ENCODE measurements around the gene TAF3. TPM values are rescaled to one million over a fixed set of nuclear protein-coding genes. Genes with fewer than 3 reads are reported as not detected.

Gene TAF3
- total RNA-seq, 2 experiments from 2014 or later: 12.6 to 12.8 TPM

- CTCF ChIA-PET: no interaction called here
- peaks cover 70% of the 10 kb centered on the region for H3K27me3 Mint-ChIP-seq (ENCODE audit: low read depth)
- peaks cover 21% of the 10 kb centered on the region for H3K4me1 Mint-ChIP-seq (ENCODE audit: low read depth)
- no peak overlapping the region for H3K27ac Mint-ChIP-seq
- no peaks in the 10 kb centered on the region for H3K36me3 Mint-ChIP-seq (ENCODE audit: low read depth)
- no peaks in the 10 kb centered on the region for H3K9me3 Mint-ChIP-seq
- intact Hi-C loops (cut with micrococcal nuclease): no loop called here
- no peak for DNase-seq
- H3K4me3 Mint-ChIP-seq: peak overlapping the region; percentile 45
Observed at GRCh38 chr10:8035006-8035640, 216.8 kb downstream of the TAF3 start.

DNA sequence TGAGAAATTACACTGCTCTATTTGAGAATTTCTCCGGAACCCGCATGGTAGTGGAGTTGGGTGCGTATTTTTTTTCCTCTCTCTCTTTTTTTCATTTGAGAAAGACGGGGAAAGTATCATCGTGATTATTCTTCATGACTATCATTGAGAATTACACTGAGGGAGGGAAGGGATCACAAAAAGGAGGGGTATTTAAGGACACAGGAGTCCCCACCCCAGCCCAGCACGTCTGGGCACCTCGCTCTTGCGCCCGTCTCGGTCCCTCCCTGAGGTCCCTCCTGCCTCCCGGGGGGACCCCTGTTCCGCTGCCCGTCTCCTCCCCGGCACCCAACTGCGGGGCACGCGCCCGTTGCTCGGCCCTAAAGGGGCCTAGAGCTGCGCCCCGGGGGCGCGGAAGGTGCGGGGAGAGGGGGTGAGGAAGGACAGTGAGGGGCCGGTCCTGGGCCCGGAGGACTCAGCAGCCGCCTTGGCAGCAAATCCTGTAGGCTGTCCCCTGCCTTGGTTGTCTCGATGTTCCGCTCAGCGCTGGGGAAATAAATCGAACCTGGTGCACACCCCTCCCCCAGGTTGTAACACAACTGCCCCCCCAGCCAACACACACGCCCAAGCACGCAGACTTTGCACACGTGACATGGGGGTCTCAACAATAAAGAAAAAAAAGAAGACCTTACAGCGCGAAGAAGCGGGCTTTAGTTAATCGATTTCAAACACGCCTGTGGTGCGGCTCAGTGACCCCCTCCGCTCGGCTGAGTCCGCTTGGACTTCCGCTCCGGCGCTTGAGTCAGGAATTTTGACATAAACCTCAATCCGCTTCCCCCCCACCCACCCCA is 217.6 kb downstream of the TAF3 start:
- H3K4me3 Mint-ChIP-seq: peak overlapping the region; percentile 45
- H3K27ac Mint-ChIP-seq: no peak overlapping the region
- DNase-seq: no peak
- CTCF ChIA-PET: no interaction called here
- H3K4me1 Mint-ChIP-seq (ENCODE audit: low read depth): peaks cover 21% of the 10 kb centered on the region
- H3K9me3 Mint-ChIP-seq: no peaks in the 10 kb centered on the region
- H3K27me3 Mint-ChIP-seq (ENCODE audit: low read depth): peaks cover 77% of the 10 kb centered on the region
- intact Hi-C loops (cut with micrococcal nuclease): loop anchor here (2.0 kb wide), 1 partner anchor 15 kb away; no protein-coding TSS in a partner anchor
- no peaks in the 10 kb centered on the region for H3K36me3 Mint-ChIP-seq (ENCODE audit: low read depth)

DNA sequence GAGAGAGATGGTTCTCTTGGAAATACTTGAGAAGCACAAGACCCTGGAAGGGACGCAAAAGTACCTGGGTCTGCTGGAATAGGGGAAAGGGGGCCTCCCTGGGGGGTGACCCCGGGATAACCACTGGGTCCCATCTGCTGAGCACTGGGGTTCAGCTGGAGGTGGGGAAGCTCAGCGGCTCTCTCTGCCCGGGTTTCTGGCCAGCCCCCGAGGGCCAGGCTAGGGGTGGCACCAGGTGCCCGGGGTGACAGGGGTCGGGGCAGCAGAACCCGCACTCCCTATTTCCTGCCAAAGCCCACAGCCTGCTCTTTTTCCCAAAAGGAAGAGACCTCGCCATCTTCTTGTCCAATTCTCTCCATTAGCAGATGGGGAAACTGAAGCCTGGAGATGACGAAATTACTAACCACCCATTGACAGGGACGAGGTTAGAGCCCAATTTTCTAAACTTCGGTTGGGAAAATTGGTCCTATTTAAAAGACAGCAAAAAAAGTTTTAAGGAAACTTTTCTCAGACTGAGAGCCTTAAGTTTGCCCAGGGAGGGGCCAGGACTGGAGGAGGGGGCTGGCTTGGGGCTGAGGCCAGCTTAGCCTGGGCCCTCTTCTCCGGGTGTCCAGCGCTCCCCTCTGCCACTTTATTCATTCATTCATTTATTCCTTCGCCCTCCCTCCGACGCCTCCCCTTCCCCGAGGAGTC is 218.3 kb downstream of the TAF3 start:
- Mint-ChIP-seq H3K9me3 (no peaks in the 10 kb centered on the region), H3K4me3 (no peak overlapping the region), H3K4me1 (ENCODE audit: low read depth) (peaks cover 23% of the 10 kb centered on the region), H3K36me3 (ENCODE audit: low read depth) (no peaks in the 10 kb centered on the region), H3K27ac (no peak overlapping the region), H3K27me3 (ENCODE audit: low read depth) (peaks cover 81% of the 10 kb centered on the region)
- DNase-seq: no peak
- intact Hi-C loops (cut with micrococcal nuclease): loop anchor here (2.0 kb wide), 1 partner anchor 14 kb away; no protein-coding TSS in a partner anchor
- CTCF ChIA-PET: interaction anchor here (1.0 kb wide), 1 partner anchor 13 kb away, joined by 4 read pairs; no protein-coding TSS in a partner anchor

DNA sequence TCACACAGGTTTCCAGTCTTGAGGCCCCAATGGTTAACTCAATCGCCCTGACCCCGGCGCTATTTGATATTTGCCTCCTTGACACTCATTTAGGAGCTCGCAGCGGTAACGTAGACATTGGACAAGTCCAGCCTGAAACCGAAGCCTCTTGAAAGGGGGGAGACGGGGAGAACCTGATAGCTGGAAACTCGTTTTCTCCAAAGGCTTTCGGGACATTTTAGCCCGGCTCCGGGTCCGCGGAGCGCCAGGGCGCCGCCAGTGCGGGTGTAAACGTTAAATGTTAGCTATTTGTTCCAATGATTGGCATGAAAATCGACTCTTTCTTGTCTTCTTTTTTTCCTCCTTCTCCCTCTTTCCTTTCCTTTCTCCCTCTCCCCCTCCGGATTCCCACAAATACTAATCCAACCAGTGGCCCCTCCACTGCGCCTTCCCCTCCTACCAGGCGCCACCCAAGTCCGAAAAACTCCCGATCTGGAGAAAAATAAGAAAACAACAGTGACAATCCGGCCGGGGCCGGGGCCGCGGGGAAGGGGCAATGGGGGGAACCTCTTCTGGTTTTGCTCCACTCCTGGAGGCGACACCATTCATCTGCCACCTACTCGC is 219.0 kb downstream of the TAF3 start:
- intact Hi-C loops (cut with micrococcal nuclease): loop anchor here (2.0 kb wide), 1 partner anchor 14 kb away; no protein-coding TSS in a partner anchor
- H3K4me1 Mint-ChIP-seq (ENCODE audit: low read depth): peaks cover 30% of the 10 kb centered on the region
- CTCF ChIA-PET: interaction anchor here (1.0 kb wide), 1 partner anchor 14 kb away, joined by 4 read pairs; no protein-coding TSS in a partner anchor
- DNase-seq: no peak
- H3K36me3 Mint-ChIP-seq (ENCODE audit: low read depth): no peaks in the 10 kb centered on the region
- H3K9me3 Mint-ChIP-seq: no peaks in the 10 kb centered on the region
- no peak overlapping the region for H3K4me3 Mint-ChIP-seq
- peaks cover 84% of the 10 kb centered on the region for H3K27me3 Mint-ChIP-seq (ENCODE audit: low read depth)
- H3K27ac Mint-ChIP-seq: no peak overlapping the region

DNA sequence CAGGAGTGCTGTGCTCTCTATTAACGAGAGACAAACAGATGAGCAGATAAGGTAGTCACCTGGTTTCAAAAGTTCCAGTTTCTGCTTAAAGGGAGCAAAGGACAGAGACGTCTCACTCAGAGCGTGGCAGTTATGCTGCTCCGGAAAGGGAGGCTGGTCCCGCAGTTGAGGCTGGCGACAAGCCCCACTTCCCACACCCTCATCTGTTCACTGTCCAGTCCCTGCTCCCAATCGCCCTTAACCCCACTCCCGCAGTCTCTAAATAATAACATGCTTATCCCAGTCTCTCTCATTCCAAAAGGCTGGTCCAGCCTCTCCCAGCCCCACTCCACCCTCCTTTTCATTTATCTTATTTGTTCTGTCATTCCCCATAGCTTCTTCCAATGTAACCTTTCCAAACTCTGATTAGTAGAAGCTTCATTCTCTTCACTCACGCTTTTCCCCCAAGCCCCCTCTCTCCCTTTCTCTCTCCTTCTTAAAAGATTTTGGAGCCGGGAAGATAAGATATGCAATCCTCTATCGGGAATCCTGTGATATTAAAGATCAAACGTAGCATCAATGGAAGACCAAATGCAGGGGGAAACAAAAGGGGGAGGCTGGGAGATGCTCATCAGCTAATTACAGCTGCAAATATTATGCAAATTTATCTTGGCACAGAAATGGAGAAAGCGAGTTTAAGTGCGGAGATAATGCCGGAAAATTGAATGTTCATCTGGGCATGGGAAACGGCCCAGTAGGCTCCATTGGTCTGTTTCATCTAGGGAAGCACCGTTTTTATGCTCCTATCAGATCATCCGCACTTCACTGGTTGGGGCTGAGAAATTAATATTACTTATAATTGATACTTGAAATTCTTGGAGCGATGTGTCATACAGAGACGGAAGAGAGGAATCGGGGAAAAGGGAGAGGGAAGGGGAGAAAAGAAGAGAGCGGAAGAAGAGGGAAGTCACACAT is 219.9 kb downstream of the TAF3 start:
- intact Hi-C loops (cut with micrococcal nuclease): loop anchor here (1.0 to 2.0 kb wide), 2 partner anchors 8 to 13 kb away; no protein-coding TSS in a partner anchor
- H3K36me3 Mint-ChIP-seq (ENCODE audit: low read depth): no peaks in the 10 kb centered on the region

GRCh38 chr10:8039321-8039881 is 221.1 kb downstream of the TAF3 start:
- H3K27me3 Mint-ChIP-seq (ENCODE audit: low read depth): peaks cover 86% of the 10 kb centered on the region
- H3K9me3 Mint-ChIP-seq: no peaks in the 10 kb centered on the region

More for the DNA sequence above, 219.9 kb downstream of the TAF3 start:
- Mint-ChIP-seq H3K4me1 (ENCODE audit: low read depth) (peaks cover 39% of the 10 kb centered on the region), H3K4me3 (no peak overlapping the region), H3K9me3 (no peaks in the 10 kb centered on the region), H3K27me3 (ENCODE audit: low read depth) (peaks cover 85% of the 10 kb centered on the region), H3K27ac (no peak overlapping the region)
- no peak for DNase-seq
- CTCF ChIA-PET: interaction anchor here (1.4 kb wide), 1 partner anchor 14 kb away, joined by 5 read pairs; no protein-coding TSS in a partner anchor

GRCh38 chr10:8040651-8041050 is 222.3 kb downstream of the TAF3 start:
- peaks cover 54% of the 10 kb centered on the region for H3K4me1 Mint-ChIP-seq (ENCODE audit: low read depth)
- intact Hi-C loops (cut with micrococcal nuclease): no loop called here
- H3K27ac Mint-ChIP-seq: no peak overlapping the region
- no peaks in the 10 kb centered on the region for H3K9me3 Mint-ChIP-seq
- no peak overlapping the region for H3K4me3 Mint-ChIP-seq
- H3K27me3 Mint-ChIP-seq (ENCODE audit: low read depth): peaks cover 89% of the 10 kb centered on the region
- CTCF ChIA-PET: interaction anchor here (0.7 kb wide), 1 partner anchor 218 kb away, joined by 3 read pairs; no protein-coding TSS in a partner anchor
- no peaks in the 10 kb centered on the region for H3K36me3 Mint-ChIP-seq (ENCODE audit: low read depth)
- DNase-seq: no peak

More at GRCh38 chr10:8039321-8039881, 221.1 kb downstream of the TAF3 start:
- Mint-ChIP-seq H3K27ac (no peak overlapping the region), H3K36me3 (ENCODE audit: low read depth) (no peaks in the 10 kb centered on the region), H3K4me3 (no peak overlapping the region), H3K4me1 (ENCODE audit: low read depth) (peaks cover 50% of the 10 kb centered on the region)
- intact Hi-C loops (cut with micrococcal nuclease): no loop called here
- CTCF ChIA-PET: interaction anchor here (1.4 kb wide), 1 partner anchor 13 kb away, joined by 5 read pairs; no protein-coding TSS in a partner anchor
- DNase-seq: no peak

DNA sequence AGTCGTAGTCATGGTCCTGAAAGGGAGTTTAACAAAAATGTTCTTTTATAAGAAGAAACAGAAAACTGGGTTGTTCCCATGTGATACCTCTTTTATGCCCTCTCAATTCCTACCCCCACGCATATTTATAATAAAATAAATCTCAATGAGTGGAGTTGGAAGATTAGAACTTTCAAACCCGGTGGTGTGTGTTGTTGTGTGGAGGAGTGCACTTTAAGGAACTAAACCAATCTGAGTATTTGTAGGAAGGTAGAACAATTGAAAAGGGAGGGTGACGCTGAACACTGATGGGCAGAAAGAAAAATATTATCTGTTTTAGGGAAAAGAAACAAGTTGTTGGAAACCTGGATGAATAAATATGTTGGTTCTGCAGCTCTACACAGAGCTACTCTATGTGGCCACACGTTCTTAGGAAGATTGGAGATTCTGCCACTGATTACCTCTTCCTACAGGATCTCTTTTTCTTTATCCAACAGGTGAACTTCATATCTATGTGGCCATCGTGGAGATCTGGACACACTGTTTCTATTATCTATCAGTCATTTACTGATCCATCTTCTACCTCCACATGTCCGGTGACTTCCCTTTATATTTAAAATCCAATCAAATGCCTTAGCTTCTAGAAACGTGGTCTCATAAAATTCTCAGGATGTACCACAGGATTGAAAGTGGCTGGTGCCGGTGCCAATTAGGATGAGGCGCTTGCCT is 223.1 kb downstream of the TAF3 start:
- H3K4me1 Mint-ChIP-seq (ENCODE audit: low read depth): peaks cover 58% of the 10 kb centered on the region
- intact Hi-C loops (cut with micrococcal nuclease): no loop called here
- DNase-seq: no peak
- H3K27ac Mint-ChIP-seq: no peak overlapping the region
- no peaks in the 10 kb centered on the region for H3K36me3 Mint-ChIP-seq (ENCODE audit: low read depth)
- CTCF ChIA-PET: interaction anchor here (1.1 kb wide), 1 partner anchor 11 kb away, joined by 3 read pairs; no protein-coding TSS in a partner anchor
- H3K4me3 Mint-ChIP-seq: no peak overlapping the region
- H3K9me3 Mint-ChIP-seq: no peaks in the 10 kb centered on the region
- peaks cover 95% of the 10 kb centered on the region for H3K27me3 Mint-ChIP-seq (ENCODE audit: low read depth)

DNA sequence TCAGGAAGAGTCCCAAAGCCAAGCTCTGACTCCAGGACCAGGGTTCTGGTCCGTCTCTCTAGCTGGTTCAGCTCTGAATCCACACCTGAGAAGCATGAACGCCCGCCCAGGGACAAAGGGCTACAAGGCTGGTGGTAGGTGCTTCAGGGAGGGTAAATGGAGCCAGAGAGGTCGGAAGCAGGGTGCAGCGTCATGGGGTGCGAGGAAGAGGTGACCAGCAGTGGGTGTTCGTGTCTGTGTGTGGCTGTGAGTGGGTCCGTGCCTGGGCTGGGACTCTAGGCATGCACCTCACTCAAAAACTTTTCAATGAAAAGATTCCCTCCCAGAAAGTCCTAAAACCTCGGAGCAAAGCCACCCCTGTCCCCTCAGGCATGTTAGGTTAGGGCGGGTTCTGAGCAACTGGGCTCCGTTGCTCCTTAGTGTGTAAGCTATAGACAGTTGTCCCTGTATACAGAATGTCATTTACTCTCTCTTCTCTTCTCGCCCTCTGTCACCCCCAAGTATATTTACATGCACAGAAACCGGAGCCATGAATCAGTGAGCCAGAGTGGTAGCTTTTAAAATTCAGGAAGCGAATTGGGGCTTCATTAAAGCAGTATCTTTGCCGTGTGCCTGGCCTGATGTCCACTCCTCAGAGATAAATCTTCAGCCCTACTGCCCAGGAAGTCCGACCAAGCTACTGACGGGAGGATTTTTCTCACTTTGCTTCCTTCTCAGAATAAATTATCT is 223.9 kb downstream of the TAF3 start:
- no peak overlapping the region for H3K27ac Mint-ChIP-seq
- CTCF ChIA-PET: interaction anchor here (1.1 kb wide), 1 partner anchor 10 kb away, joined by 3 read pairs; no protein-coding TSS in a partner anchor
- intact Hi-C loops (cut with micrococcal nuclease): no loop called here
- peaks cover 97% of the 10 kb centered on the region for H3K27me3 Mint-ChIP-seq (ENCODE audit: low read depth)
- peaks cover 59% of the 10 kb centered on the region for H3K4me1 Mint-ChIP-seq (ENCODE audit: low read depth)
- no peak for DNase-seq
- no peak overlapping the region for H3K4me3 Mint-ChIP-seq
- H3K9me3 Mint-ChIP-seq: no peaks in the 10 kb centered on the region
- no peaks in the 10 kb centered on the region for H3K36me3 Mint-ChIP-seq (ENCODE audit: low read depth)

Measured in activated naive CD4-positive, alpha-beta T cell treated with anti-CD3 and anti-CD28 coated beads for 36 hours (primary cell).